Measurements from ENCODE around the gene WHRN. TPM values are rescaled to one million over a fixed set of nuclear protein-coding genes. Genes with fewer than 3 reads are reported as not detected.

WHRN gene
- total RNA-seq, 1 donor from 2014 or later: 6.9 TPM

- Mint-ChIP-seq H3K9me3 (ENCODE audit: low read depth) (no peaks in the 10 kb centered on the region), H3K27ac (ENCODE audit: unreplicated experiment) (peak overlapping the region; percentile 27), H3K4me3 (ENCODE audit: unreplicated experiment) (peak overlapping the region; percentile 44), H3K27me3 (ENCODE audit: low read depth) (peaks cover 2% of the 10 kb centered on the region), H3K4me1 (ENCODE audit: low read depth) (peaks cover 2% of the 10 kb centered on the region), H3K36me3 (ENCODE audit: low read depth) (peaks cover 1% of the 10 kb centered on the region)
- TF ChIP-seq, protein P1, sequence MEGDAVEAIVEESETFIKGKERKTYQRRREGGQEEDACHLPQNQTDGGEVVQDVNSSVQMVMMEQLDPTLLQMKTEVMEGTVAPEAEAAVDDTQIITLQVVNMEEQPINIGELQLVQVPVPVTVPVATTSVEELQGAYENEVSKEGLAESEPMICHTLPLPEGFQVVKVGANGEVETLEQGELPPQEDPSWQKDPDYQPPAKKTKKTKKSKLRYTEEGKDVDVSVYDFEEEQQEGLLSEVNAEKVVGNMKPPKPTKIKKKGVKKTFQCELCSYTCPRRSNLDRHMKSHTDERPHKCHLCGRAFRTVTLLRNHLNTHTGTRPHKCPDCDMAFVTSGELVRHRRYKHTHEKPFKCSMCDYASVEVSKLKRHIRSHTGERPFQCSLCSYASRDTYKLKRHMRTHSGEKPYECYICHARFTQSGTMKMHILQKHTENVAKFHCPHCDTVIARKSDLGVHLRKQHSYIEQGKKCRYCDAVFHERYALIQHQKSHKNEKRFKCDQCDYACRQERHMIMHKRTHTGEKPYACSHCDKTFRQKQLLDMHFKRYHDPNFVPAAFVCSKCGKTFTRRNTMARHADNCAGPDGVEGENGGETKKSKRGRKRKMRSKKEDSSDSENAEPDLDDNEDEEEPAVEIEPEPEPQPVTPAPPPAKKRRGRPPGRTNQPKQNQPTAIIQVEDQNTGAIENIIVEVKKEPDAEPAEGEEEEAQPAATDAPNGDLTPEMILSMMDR (IDR thresholded peaks at IDR 0.05): no peak
- DNase-seq (ENCODE audit: low spot score): no peak
Measured at GRCh38 chr9:114532561-114533237, 27.4 kb upstream of the WHRN start.

GRCh38 chr9:114529285-114529684 lies 24.0 kb upstream of the WHRN start:
- peaks cover 1% of the 10 kb centered on the region for H3K36me3 Mint-ChIP-seq (ENCODE audit: low read depth)
- DNase-seq (ENCODE audit: low spot score): no peak
- no peaks in the 10 kb centered on the region for H3K9me3 Mint-ChIP-seq (ENCODE audit: low read depth)
- H3K27me3 Mint-ChIP-seq (ENCODE audit: low read depth): no peaks in the 10 kb centered on the region
- peaks cover 8% of the 10 kb centered on the region for H3K4me1 Mint-ChIP-seq (ENCODE audit: low read depth)
- TF ChIP-seq, protein P1 (IDR thresholded peaks at IDR 0.05): no peak
- H3K4me3 Mint-ChIP-seq (ENCODE audit: unreplicated experiment): no peak overlapping the region
- H3K27ac Mint-ChIP-seq (ENCODE audit: unreplicated experiment): no peak overlapping the region

- no peak for DNase-seq (ENCODE audit: low spot score)
- no peak overlapping the region for H3K27ac Mint-ChIP-seq (ENCODE audit: unreplicated experiment)
- H3K36me3 Mint-ChIP-seq (ENCODE audit: low read depth): peaks cover 1% of the 10 kb centered on the region
- no peak overlapping the region for H3K4me3 Mint-ChIP-seq (ENCODE audit: unreplicated experiment)
- peaks cover 8% of the 10 kb centered on the region for H3K4me1 Mint-ChIP-seq (ENCODE audit: low read depth)
- no peaks in the 10 kb centered on the region for H3K9me3 Mint-ChIP-seq (ENCODE audit: low read depth)
- TF ChIP-seq, protein P1 (IDR thresholded peaks at IDR 0.05): no peak
- no peaks in the 10 kb centered on the region for H3K27me3 Mint-ChIP-seq (ENCODE audit: low read depth)
Measured at GRCh38 chr9:114526807-114527206, 21.5 kb upstream of the WHRN start.

DNA sequence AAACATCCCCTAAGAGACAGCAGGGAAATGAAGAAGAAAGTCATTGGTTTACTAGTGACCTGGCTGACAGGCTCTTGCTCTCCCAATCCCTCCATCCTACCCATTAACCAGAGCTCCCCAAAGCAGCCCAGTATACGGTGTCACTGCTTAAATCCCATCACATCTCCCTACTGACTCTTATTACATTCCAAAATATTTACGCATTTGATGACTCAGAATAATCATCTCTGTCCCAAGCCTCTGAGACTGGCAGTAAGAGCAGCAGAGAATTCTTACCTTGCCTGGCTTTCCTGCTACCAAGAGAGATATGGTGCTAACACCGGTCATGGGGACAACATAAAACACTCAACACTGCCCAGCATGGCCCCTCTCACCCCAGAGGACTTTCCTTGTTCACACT lies 20.2 kb upstream of the WHRN start:
- DNase-seq (ENCODE audit: low spot score): no peak
- H3K36me3 Mint-ChIP-seq (ENCODE audit: low read depth): peaks cover 1% of the 10 kb centered on the region
- H3K9me3 Mint-ChIP-seq (ENCODE audit: low read depth): no peaks in the 10 kb centered on the region
- H3K27me3 Mint-ChIP-seq (ENCODE audit: low read depth): peaks cover 2% of the 10 kb centered on the region
- peaks cover 10% of the 10 kb centered on the region for H3K4me1 Mint-ChIP-seq (ENCODE audit: low read depth)
- TF ChIP-seq, protein P1 (IDR thresholded peaks at IDR 0.05): no peak
- no peak overlapping the region for H3K27ac Mint-ChIP-seq (ENCODE audit: unreplicated experiment)
- no peak overlapping the region for H3K4me3 Mint-ChIP-seq (ENCODE audit: unreplicated experiment)

- TF ChIP-seq, protein P1 (IDR thresholded peaks at IDR 0.05): no peak
- DNase-seq (ENCODE audit: low spot score): no peak
- H3K27ac Mint-ChIP-seq (ENCODE audit: unreplicated experiment): no peak overlapping the region
- no peak overlapping the region for H3K4me3 Mint-ChIP-seq (ENCODE audit: unreplicated experiment)
- H3K9me3 Mint-ChIP-seq (ENCODE audit: low read depth): no peaks in the 10 kb centered on the region
- H3K4me1 Mint-ChIP-seq (ENCODE audit: low read depth): peaks cover 10% of the 10 kb centered on the region
- peaks cover 5% of the 10 kb centered on the region for H3K27me3 Mint-ChIP-seq (ENCODE audit: low read depth)
- no peaks in the 10 kb centered on the region for H3K36me3 Mint-ChIP-seq (ENCODE audit: low read depth)
Measured at GRCh38 chr9:114524247-114524681, 19.0 kb upstream of the WHRN start.
